ENCODE measurements around the gene PTPA. TPM values are rescaled to one million over a fixed set of nuclear protein-coding genes. Genes with fewer than 3 reads are reported as not detected.
A peak's percentile ranks its signal among the peaks of the same experiment; 100 is the strongest.

The PTPA gene
- total and polyA plus RNA-seq, 9 of the 15 experiments (the other 6 are each of a cell fraction or from before 2014, with no cell fraction given): 1.7 to 121 (median 72.6) TPM

- no peak for TF ChIP-seq ZBTB33 (CRISPR knock-in tag; IDR thresholded peaks at IDR 0.05)
- TF ChIP-seq RNF2 (IDR thresholded peaks at IDR 0.05): 0 out of 2 replicates have a peak, but pooled peaks have one; percentile 36
- TF ChIP-seq CEBPZ (IDR thresholded peaks at IDR 0.05; ENCODE audit: borderline replicate concordance, low read depth, low read length): no peak
- no peak for TF ChIP-seq PYGO2 (tag; IDR thresholded peaks at IDR 0.05)
- no peak for TF ChIP-seq E2F5 (CRISPR knock-in tag; IDR thresholded peaks at IDR 0.05)
- no peak for TF ChIP-seq RAD51 (IDR thresholded peaks at IDR 0.05; ENCODE audit: borderline replicate concordance, low read depth)
- TF ChIP-seq NKRF (IDR thresholded peaks at IDR 0.05; ENCODE audit: borderline replicate concordance): no peak
- peak; percentile 28 to 63; a peak in 2 of 4 replicates for TF ChIP-seq TRIM24 (IDR thresholded peaks at IDR 0.05)
- TF ChIP-seq GATAD2A (IDR thresholded peaks at IDR 0.05): no peak
- no peak for TF ChIP-seq RBM14 (IDR thresholded peaks at IDR 0.05; ENCODE audit: borderline replicate concordance, insufficient read depth, low read depth, low read length)
- peak; percentile 77 for TF ChIP-seq CBFA2T2 (conservative IDR thresholded peaks at IDR 0.05)
- no peak for TF ChIP-seq GMEB1 (CRISPR knock-in tag; IDR thresholded peaks at IDR 0.05)
Measured at GRCh38 chr9:129113645-129114304, 2.6 kb downstream of the PTPA start (continued).
